ENCODE data around the gene LCLAT1. TPM values are rescaled to one million over a fixed set of nuclear protein-coding genes. Genes with fewer than 3 reads are reported as not detected.

LCLAT1 gene
- total RNA-seq, 1 donor from 2014 or later: 16.0 TPM

GRCh38 chr2:30679426-30680088, 232.5 kb downstream of the LCLAT1 start:
- Mint-ChIP-seq H3K27me3 (ENCODE audit: unreplicated experiment) (peaks cover 3% of the 10 kb centered on the region), H3K36me3 (ENCODE audit: unreplicated experiment) (peaks cover 3% of the 10 kb centered on the region), H3K9me3 (ENCODE audit: unreplicated experiment) (peaks cover 4% of the 10 kb centered on the region), H3K4me3 (ENCODE audit: unreplicated experiment) (no peak overlapping the region), H3K4me1 (ENCODE audit: low read depth, unreplicated experiment) (no peaks in the 10 kb centered on the region), H3K27ac (ENCODE audit: unreplicated experiment) (no peak overlapping the region)
- DNase-seq: no peak
- TF ChIP-seq, protein P1, sequence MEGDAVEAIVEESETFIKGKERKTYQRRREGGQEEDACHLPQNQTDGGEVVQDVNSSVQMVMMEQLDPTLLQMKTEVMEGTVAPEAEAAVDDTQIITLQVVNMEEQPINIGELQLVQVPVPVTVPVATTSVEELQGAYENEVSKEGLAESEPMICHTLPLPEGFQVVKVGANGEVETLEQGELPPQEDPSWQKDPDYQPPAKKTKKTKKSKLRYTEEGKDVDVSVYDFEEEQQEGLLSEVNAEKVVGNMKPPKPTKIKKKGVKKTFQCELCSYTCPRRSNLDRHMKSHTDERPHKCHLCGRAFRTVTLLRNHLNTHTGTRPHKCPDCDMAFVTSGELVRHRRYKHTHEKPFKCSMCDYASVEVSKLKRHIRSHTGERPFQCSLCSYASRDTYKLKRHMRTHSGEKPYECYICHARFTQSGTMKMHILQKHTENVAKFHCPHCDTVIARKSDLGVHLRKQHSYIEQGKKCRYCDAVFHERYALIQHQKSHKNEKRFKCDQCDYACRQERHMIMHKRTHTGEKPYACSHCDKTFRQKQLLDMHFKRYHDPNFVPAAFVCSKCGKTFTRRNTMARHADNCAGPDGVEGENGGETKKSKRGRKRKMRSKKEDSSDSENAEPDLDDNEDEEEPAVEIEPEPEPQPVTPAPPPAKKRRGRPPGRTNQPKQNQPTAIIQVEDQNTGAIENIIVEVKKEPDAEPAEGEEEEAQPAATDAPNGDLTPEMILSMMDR (IDR thresholded peaks at IDR 0.05; ENCODE audit: partially characterized antibody, unreplicated experiment): no peak

- H3K4me3 Mint-ChIP-seq (ENCODE audit: unreplicated experiment): no peak overlapping the region
- peaks cover 3% of the 10 kb centered on the region for H3K27me3 Mint-ChIP-seq (ENCODE audit: unreplicated experiment)
- no peak for DNase-seq
- H3K9me3 Mint-ChIP-seq (ENCODE audit: unreplicated experiment): peaks cover 4% of the 10 kb centered on the region
- peaks cover 3% of the 10 kb centered on the region for H3K36me3 Mint-ChIP-seq (ENCODE audit: unreplicated experiment)
- no peaks in the 10 kb centered on the region for H3K4me1 Mint-ChIP-seq (ENCODE audit: low read depth, unreplicated experiment)
- TF ChIP-seq, protein P1 (IDR thresholded peaks at IDR 0.05; ENCODE audit: partially characterized antibody, unreplicated experiment): no peak
- no peak overlapping the region for H3K27ac Mint-ChIP-seq (ENCODE audit: unreplicated experiment)
These were observed 233.1 kb downstream of the LCLAT1 start for GRCh38 chr2:30680121-30680520.

DNA sequence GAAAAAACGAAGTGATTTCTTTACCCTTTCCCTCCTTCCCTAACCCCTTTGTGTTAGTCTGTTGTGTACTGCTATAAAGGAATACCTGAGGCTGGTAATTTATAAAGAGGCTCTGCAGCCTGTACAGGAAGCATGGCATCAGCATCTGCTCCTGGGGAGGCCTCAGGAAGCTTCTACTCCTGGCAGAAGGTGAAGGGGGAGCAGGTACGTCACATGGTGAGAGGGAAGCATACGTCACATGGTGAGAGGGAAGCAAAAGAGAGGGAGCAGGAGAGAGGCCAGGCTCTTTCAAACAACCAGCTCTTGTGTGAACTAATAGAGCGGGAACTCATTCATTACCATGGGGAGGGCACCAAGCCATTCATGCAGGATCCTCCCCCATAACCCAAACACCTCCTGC, 234.0 kb downstream of the LCLAT1 start:
- DNase-seq: no peak
- TF ChIP-seq, protein P1 (IDR thresholded peaks at IDR 0.05; ENCODE audit: partially characterized antibody, unreplicated experiment): no peak
- Mint-ChIP-seq H3K27me3 (ENCODE audit: unreplicated experiment) (peaks cover 3% of the 10 kb centered on the region), H3K36me3 (ENCODE audit: unreplicated experiment) (peaks cover 3% of the 10 kb centered on the region), H3K4me3 (ENCODE audit: unreplicated experiment) (no peak overlapping the region), H3K27ac (ENCODE audit: unreplicated experiment) (no peak overlapping the region), H3K9me3 (ENCODE audit: unreplicated experiment) (peaks cover 4% of the 10 kb centered on the region), H3K4me1 (ENCODE audit: low read depth, unreplicated experiment) (no peaks in the 10 kb centered on the region)

GRCh38 chr2:30683236-30683956, 236.3 kb downstream of the LCLAT1 start:
- no peak overlapping the region for H3K4me3 Mint-ChIP-seq (ENCODE audit: unreplicated experiment)
- no peak for DNase-seq
- no peak overlapping the region for H3K27ac Mint-ChIP-seq (ENCODE audit: unreplicated experiment)
- H3K9me3 Mint-ChIP-seq (ENCODE audit: unreplicated experiment): peaks cover 5% of the 10 kb centered on the region
- no peaks in the 10 kb centered on the region for H3K4me1 Mint-ChIP-seq (ENCODE audit: low read depth, unreplicated experiment)
- H3K27me3 Mint-ChIP-seq (ENCODE audit: unreplicated experiment): peaks cover 3% of the 10 kb centered on the region
- TF ChIP-seq, protein P1 (IDR thresholded peaks at IDR 0.05; ENCODE audit: partially characterized antibody, unreplicated experiment): no peak
- peaks cover 3% of the 10 kb centered on the region for H3K36me3 Mint-ChIP-seq (ENCODE audit: unreplicated experiment)

DNA sequence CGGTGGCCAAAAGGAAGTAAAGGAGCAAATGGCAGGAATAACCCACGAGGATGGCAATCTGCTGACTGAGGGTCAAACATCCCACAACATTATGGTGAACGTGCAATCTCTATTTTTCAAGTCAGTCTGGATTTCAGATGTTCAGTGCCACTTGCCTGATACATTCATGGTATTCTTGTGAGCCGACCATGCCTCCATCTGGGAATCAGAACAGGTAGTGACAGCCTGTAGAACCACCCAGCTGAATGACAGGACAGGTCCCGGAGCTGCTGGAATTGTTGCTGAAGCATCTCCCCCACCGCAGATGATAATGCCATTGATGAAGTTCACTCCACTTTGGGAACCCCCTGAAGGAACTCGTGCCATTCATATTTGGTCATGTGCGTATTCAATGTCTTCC, 237.0 kb downstream of the LCLAT1 start:
- Mint-ChIP-seq H3K4me1 (ENCODE audit: low read depth, unreplicated experiment) (peaks cover 6% of the 10 kb centered on the region), H3K4me3 (ENCODE audit: unreplicated experiment) (no peak overlapping the region), H3K27ac (ENCODE audit: unreplicated experiment) (no peak overlapping the region), H3K27me3 (ENCODE audit: unreplicated experiment) (peaks cover 3% of the 10 kb centered on the region), H3K36me3 (ENCODE audit: unreplicated experiment) (peaks cover 3% of the 10 kb centered on the region), H3K9me3 (ENCODE audit: unreplicated experiment) (peaks cover 3% of the 10 kb centered on the region)
- no peak for DNase-seq
- TF ChIP-seq, protein P1 (IDR thresholded peaks at IDR 0.05; ENCODE audit: partially characterized antibody, unreplicated experiment): no peak
